Measurements from ENCODE around the gene NFASC.

NFASC gene

DNA sequence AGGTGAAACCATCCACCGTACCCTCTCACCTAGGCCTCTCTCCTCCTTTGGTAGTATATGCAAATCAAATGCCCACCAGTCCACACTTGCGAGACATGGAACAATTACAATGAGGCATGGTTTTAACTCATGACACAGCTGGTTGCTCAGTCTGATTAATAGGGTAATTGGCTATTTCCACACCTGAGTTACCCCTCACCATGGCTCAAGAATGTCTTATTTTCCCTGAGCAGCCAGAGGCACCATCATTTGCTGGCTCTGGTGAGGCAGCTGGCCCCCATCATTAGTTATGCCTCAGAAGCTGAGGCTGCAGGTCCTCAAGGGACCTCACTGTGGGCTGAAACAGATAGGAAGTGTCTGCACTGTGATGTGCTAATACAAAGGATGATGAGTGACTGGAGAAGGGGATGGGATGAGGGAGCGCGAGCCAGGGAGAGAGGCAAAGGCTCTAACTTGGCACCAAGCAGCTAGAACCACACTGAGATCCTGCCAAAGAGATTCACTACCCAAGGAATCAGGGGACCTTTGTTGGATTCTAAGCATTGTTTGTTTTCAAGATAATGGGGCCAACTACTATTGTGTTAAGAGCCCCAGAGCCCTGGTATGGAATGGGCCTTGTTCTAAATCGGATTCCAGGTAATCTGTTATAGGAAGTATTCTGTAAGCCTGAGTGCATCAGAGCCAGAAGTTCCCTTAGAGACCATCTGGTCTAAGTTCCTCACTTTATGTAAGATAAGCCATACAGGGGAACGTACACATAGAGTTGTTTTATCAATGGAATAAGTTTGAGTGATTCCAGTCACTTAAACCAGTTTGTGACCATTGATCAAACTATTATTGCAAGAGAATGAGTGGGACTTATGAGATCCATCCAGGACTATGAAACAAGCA lies 92.3 kb downstream of the NFASC start:
- DNase-seq = no peak

DNA sequence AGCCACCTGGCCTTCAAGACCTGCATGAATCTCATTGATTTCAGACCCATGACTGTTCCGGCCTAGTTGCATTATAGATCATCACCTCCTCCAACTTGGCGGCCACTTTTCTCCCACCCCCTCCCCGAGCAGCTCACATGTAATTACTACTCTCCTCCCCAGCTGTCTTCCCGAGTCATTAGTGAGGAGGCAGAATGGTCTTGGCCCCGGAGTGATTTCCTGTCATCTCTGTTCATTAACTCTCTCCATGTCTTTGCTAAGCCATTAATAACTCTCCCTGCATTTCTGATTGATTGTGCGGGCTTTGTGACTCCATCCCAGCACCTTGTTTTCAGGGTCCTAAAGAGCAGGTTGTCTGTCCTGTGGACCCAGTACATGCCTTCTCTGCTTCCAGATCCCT lies 96.8 kb downstream of the NFASC start:
- no peak for DNase-seq

DNA sequence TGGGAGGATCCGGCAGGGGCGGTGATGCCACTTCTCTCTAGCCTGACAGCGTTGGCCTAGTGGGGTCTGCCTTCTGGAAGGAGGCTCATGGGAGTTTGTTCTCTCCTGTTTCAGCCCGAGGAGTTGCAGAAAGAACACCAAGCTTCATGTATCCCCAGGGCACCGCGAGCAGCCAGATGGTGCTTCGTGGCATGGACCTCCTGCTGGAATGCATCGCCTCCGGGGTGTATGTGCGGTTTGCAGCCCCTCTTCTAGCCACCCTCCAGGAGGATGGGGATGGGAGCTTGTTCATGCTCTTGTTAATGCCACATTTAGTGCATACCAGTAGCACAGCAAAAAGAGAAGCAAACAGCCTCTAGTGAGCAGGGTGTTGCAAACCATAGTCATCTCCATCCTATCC lies 97.5 kb downstream of the NFASC start:
- no peak for DNase-seq

DNA sequence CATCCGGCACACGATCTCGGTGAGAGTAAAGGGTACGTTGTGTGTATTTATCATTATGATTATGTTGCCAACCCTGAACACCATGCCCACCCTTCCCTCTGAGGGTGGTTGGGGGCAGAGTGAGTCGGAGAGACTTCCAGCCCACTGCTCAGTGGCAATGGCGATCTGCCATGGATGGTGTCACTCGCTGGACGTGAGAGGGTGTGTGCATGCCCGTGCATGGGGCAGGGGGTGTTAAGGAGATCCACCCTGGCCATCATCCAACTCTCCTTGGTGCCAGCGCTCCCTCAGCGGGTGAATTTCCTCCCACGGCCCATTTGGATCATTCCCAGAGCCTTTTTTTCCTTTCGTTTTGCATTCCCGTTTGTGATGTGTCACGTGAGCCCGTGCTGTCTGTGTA lies 98.3 kb downstream of the NFASC start:
- no peak for DNase-seq

DNA sequence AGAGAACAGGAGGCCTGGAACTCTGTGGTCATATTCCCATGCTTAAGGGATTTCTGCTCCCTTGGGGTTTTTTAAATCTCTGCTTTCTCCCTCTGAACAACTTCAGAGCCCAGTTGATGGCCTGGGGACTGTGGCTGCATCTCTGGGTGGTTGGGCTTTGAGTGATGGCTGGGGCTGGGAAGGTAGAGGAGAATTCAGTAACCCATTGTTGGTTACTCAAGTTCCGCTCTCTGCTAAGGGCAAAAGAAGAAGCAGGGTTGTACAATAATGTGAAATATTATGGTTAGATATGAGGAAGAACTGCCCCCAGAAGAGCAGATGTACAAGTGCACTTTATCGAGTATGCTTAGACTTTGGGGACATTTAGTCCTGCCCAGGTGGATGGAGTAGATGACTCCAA lies 100.3 kb downstream of the NFASC start:
- no peak for DNase-seq

DNA sequence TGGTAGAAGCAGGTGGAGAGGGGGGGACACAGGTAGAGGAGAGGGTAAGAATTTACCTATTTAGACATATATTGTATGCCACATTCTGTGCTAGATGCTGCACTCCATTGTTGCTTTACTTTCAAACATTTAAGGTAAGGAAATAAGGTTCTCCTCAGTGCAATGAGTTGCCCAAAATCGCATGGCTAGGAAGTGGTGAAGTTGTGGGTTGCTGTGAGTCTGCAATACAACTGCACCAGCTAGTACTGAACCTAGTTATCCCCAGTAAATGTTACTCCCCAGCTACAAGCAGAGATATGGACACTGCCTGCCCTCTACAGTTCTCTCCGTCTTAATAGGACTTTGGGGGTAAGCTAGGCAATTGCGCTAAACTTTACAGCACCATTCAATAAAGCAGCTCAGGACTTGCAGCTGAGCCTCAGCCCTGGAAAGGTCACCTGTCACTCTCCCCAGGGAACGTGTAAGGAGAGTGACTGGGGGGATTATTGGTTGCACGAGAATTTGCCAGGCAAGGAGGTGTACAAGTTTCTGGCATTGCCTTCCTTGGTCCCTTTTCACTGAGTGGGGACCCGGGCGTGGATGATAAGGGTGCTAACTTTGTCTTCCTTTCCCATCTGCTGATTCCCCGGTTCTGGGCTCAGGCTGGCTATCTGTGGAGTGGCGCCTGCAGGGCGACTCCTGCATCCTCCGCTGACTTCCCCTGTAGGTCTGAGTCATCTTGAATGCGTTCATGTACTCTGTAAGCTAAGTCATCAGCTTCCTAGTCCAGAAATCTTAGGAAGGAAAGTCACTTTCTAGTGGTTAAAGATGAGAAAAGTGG lies 101.1 kb downstream of the NFASC start:
- peak in 1 of 2 experiments; percentile 24 for DNase-seq

DNA sequence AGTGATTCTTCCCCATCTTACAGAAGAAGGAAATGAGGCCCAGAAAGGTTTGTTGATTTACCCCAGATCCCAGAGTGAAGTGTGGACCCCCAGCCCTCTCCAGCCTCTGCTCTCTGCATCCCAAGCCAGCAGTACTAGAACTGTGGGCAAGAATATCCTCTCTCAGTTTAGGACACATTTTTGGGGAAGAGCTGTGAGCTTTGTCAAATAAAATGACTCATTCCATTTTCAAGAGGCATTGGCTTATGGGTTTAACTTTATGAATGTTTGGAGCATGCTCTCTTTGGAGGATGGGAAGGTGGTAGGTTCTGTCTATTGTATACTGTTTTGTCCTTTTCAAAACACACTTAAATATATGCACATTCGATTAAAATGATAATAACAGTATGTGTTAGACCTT lies 101.8 kb downstream of the NFASC start:
- DNase-seq = no peak

DNA sequence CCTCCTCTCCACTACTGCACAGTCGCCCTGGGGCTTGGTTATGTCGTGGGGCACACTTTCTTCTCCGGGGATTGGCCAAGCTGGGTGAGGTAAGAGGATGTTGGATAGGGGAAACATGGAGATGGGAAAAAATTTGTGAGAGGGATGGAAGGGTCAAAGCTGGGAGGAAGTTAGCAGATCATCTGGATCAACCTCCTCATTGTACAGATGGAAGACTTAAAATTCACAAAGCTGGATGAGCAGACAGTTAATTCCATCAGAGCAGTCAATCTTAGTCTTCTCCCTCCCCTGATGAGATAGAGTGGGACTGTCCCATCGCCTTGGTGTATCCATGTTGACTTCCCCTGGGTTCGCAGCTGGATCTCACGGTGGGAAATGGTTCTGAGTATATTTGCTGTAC lies 102.8 kb downstream of the NFASC start:
- DNase-seq = no peak

DNA sequence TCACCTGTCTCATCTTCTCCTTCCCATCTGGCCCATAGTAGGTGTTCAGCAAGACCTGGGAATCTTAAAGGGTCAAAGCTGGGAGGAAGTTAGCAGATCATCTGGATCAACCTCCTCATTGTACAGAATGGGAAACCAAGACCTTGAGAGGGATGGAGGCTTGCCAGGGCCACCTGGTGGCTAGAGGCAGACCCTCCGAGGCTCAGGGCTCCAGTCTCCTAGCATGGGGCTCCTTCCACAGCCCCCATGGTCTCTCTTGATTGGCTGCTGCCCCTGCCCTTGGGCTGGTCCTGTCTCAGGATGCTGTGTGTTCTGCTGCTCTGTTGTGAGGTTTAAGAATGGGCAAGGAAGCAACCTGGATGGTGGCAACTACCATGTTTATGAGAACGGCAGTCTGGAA lies 103.7 kb downstream of the NFASC start:
- DNase-seq = no peak

DNA sequence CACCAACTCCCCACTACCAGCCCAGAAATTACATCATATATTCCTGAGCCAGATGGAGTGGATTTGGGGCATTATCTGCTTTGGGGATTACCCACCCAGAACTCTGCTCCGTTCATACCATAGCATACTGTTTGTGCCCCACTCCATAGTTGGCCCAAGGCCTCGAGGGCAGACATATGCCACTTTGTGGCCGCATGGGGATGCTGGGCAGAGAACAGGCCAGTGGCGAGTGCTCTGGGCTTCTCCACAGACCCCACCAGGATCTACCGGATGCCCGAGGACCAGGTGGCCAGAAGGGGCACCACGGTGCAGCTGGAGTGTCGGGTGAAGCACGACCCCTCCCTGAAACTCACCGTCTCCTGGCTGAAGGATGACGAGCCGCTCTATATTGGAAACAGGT lies 104.4 kb downstream of the NFASC start:
- no peak for DNase-seq

DNA sequence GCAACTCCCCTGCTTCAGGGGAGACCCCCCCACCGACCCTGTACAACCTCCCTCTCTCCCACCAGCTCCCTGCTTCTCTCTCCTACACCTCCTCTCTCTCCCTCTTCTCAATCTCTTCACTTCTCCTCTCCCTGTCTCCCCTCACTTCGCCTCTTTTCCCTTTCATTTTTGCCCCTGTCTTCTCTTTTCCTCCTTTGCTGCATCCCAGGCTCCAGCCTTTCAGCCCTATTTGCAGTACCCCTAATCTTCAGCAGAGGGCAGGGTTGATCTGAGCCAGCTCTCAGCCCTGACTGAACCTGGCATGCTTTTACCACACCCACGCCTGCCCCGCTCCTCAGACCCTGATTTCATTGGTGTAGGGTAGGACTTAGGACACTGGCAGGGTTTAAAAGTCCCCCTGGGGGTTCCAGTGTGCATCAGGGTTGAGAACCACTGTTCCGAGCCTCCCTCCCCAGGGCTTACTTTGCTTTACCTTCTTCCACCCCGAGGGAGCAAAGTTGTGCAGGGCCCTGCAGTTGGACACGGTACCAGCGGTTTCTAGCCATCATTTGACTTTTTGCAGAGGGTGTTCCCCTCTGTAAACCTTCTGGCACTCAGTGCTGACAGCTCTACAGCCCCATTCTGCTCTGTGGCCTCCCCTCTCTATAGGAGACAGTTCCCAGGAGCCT lies 105.0 kb downstream of the NFASC start:
- peak in 1 of 2 experiments; percentile 30 for DNase-seq

DNA sequence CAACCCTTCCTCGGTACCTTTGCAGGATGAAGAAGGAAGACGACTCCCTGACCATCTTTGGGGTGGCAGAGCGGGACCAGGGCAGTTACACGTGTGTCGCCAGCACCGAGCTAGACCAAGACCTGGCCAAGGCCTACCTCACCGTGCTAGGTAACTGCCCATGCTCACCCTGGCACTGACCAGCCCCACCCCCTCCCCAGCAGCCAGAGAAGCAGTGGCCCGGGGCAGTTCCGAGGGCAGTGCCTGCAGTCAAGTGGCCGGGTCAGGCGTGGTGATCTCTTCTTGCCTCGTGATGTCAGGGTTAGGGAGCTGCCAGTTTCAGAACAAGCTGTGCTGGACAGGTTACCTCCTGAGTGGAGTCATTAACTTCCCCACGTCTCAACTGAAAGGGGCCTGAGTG lies 106.0 kb downstream of the NFASC start:
- no peak for DNase-seq

DNA sequence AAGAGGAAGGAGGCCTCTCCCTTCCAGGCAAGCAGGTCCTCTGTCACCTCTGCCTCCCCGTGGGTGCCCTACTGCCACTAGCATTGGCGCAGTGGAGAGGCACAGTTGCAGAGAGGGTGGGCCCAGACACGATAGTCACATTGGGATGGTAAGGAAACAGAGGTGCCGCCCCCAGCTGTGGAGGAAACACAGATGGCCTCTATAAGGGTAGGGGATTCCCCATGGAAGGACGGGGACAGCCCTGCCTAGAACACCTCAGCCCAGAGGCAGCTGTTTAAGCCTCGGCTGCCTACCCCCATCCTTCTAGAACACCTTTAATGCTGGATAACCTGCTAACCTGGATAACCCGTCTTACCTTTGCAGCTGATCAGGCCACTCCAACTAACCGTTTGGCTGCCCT lies 106.7 kb downstream of the NFASC start:
- no peak for DNase-seq

DNA sequence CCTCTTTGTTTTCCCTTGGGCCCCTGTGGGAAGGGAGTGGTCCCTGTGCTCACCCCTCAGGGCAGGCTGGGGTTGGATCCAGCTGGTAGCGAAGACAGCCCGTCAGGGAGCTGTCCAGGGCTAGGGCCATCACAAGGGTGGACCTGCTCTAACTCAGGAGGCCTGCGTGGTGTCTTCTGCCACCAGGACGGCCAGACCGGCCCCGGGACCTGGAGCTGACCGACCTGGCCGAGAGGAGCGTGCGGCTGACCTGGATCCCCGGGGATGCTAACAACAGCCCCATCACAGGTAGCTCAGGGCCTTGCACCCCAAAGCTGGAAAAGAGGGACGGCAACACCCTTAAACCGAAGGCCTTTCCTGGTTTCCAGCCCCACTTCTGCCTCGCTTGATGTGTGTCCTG lies 108.1 kb downstream of the NFASC start:
- DNase-seq = no peak

DNA sequence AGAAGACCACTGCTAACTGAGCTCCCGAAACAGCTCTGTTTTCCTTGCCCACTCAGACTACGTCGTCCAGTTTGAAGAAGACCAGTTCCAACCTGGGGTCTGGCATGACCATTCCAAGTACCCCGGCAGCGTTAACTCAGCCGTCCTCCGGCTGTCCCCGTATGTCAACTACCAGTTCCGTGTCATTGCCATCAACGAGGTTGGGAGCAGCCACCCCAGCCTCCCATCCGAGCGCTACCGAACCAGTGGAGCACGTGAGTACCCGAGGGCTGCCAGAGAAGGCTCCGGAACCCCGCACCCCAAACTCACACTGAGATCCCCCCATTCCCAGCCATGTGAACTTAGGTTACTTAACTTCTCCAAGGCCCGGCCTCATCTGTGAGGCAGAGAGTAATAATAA lies 108.6 kb downstream of the NFASC start:
- DNase-seq = no peak

DNA sequence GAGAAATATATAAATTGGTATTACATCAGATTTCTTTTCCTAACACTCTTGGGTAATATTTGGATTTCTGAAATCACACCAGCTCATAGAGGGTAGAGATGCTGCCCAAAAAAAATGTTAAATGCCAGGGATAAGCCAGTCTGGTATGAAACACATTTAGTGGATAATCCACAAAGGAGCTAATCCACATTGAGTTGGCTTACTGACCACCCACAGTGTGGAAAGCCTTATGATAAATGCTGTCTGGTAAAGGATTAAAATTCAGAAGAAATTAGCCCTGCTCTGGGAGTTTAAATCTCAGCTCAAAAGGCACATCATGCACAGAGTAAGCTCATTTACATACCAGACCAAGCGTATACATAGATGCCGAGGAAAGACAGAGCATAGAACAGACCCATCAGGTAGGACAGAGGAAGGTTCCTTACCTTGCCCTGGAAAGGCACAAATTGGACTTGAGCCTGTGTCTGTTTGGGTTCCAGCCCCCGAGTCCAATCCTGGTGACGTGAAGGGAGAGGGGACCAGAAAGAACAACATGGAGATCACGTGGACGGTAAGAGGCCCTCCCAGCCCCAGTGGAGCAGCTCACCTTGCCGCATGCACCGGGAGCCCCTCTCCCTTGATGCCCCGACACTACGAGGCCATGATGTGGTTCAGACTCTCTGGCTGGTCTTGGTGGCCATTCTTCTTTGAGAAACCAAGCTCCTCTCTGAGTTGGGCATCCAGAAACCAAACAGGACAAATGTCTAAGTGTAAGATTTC lies 109.4 kb downstream of the NFASC start:
- no peak for DNase-seq

DNA sequence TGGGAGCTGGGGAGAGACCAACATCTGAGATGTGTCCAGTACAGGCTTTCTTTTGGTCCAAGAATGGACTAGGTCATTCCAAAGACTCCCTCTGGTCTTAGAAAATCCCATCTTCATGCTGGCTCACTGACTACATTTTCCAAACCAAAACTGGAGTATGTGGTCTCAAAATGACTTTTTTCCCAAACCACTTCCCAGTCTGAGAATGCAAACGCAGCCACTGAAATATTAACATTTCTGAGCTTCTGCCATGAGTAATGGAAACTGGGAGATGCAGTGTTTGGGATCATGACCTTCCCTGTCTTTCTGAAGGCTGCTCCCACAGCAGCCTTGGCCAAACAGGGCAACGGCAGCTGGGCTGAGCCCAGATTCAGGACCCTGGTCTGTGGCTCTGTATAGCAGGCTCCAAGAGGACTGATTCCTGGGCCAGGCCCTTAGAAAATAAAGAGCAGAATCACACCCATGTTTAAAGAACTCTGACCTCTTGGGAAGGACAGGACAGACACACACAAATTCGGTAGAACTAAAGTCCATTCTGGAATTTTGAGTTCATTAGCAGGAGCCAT lies 110.3 kb downstream of the NFASC start:
- no peak for DNase-seq

DNA sequence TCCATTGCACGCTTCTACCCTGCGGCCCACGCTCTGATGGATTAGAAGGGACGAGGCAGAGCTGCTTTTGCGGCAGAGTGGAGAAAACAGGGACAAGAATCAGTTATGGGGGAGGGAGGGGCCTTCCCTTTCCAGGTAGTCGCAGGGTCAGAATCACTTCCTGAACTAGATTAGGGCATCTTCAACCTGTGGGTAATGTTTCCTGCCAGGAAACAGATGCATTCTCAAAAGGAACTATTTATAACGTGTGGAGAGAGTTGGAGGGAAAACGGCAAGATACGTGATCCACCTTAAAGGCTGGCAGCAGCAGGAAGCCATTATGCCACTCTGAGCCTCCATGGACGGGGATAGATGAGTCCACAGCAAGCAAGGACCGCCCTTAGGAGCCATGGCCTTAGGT lies 112.5 kb downstream of the NFASC start:
- DNase-seq = no peak

DNA sequence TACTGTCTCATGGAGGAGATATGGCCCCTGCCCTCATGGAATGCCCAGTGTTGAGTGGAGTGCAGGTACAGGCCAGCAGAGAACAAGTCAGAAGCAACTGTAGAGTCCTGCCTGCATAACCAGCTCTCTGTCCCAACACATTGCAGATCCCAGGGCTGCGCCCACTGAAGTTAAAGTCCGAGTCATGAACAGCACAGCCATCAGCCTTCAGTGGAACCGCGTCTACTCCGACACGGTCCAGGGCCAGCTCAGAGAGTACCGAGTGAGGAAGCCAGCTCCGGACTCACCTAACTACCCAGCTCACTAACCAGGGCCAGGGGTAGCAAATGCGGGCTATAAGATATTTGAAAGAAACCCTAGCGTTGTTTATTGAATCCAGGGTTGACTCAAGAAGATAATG lies 113.2 kb downstream of the NFASC start:
- DNase-seq = no peak

DNA sequence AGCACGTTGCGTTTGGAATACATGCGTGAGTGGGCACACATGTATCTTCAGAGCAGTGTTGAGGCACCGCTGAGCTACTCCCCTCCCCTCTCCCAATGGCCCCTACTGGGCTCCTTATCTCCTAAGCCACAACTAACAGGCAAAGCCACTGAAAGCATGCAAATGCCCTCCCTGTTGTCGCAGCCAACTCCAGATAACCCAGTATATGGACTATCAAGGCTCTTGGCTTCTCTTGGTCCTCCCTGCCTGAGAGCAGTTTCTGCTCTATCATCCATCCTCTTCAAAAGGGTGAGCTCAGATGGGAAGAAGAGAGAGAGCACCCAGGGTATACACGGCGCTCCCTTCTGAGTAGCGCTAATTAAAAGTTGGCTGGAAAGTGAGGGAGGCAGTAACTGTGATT lies 113.8 kb downstream of the NFASC start:
- no peak for DNase-seq

DNA sequence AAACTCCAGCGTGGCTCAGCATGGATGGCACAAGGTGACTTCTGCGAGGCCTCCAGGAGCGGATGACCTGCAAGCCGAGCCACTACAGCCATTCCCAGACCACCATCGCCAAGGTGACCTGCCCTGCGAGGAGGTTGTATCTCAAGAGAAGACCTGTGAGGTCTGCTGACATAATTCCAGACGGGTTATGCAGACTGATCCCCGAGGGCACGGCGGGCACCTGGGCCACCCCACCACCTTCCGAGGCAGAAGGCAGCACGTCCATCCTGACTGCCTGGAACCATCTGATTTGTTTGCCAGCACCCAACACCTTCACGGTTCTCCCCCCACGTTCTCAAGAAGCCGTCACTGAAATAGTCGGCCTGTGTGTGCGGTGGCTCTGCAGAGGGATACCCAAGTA lies 115.5 kb downstream of the NFASC start:
- no peak for DNase-seq

DNA sequence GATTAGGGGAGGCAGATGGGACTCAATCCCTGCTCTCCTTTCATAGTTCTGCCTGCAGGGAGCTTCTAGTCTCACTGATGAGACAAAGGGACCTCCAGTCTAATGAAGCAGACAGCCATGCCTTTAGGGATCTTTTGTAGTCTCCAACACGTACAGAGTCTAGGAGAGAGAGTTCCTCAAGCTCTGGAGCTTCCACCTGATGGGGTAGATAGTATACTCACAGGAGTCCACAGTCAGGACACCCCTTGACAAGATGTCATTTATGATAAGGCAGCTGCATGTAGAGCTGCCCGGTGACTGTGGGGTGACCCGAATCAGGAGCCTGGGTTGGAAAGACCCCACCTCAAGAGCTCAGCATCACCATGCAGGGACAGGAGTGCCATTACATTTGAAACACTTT lies 117.0 kb downstream of the NFASC start:
- no peak for DNase-seq

DNA sequence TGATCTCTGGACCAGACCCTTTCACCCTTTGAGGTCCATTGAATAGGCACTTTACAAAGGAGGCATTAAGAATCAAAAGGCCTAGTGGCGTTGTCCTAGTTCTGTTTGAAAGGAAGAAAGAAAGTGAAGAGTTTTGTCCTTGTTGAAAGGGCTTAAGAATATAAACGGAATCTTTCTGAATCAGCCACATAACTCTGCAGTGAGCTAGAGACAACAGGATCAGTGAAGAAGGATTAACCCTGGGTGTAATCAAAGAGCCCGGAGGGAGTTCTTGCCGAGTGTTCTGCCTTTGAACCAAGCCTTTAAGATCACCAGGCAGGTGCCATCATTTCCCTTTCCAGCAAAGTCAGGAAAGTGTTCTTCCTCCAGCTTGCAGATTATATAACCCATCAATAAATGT lies 117.5 kb downstream of the NFASC start:
- DNase-seq = no peak

All from SW 1271 (cell line).